ENCODE results near the gene AXDND1.

GRCh38 chr1:179340918-179341317, 24.9 kb upstream of the AXDND1 start:
- no peak for TF ChIP-seq POLR2A (IDR thresholded peaks at IDR 0.05; ENCODE audit: low read length)
- TF ChIP-seq GATA1 (IDR thresholded peaks at IDR 0.05; ENCODE audit: low read depth, low read length): no peak

Measured in erythroblast (primary cell).